CD4-positive, alpha-beta memory T cell (primary cell): ENCODE measurements around the gene ABHD6. TPM values are rescaled to one million over a fixed set of nuclear protein-coding genes. Genes with fewer than 3 reads are reported as not detected.

Source experiments
- CTCF ChIA-PET: fragments of 350-600 bp; sonication (Branson Sonifier 250); formaldehyde crosslinking; loops from one replicate; lab custom pipeline; 2021; ENCODE audit warnings: inconsistent platforms; ENCODE audit not compliant: partially characterized antibody; lab: Charles Lee
- POLR2A ChIA-PET: fragments of 350-600 bp; sonication (Branson Sonifier 250); formaldehyde crosslinking; loops from one replicate; lab custom pipeline; 2021; ENCODE audit not compliant: partially characterized antibody; lab: Charles Lee
- DNase-seq, 5 donors: peaks; one replicate each; pipeline versions ENCODE4 v3.0.0 to v3.0.0-alpha.2; 2020 to 2022; ENCODE audit warnings: mixed read lengths in 1 of 5
- H3K27ac ChIP-seq: one replicate; pipeline ENCODE4 v1.7.0; 2013; ENCODE audit warnings: low read depth, low read length
- H3K27me3 ChIP-seq: 2 replicates; pipeline ENCODE4 v1.7.0; 2013; ENCODE audit warnings: mild to moderate bottlenecking, low read length, moderate library complexity; ENCODE audit not compliant: insufficient read depth
- H3K36me3 ChIP-seq: 2 replicates; pipeline ENCODE4 v1.7.0; 2013; ENCODE audit warnings: mild to moderate bottlenecking, low read length, moderate library complexity; ENCODE audit not compliant: insufficient read depth
- H3K4me1 ChIP-seq: 2 replicates; pipeline ENCODE4 v1.7.0; 2013; ENCODE audit warnings: mild to moderate bottlenecking, low read length, moderate library complexity; ENCODE audit not compliant: insufficient read depth
- H3K4me3 ChIP-seq, 2 donors: one replicate each; pipeline ENCODE4 v1.7.0; 2013; ENCODE audit warnings: low read length in 2 of 2, mild to moderate bottlenecking in 1 of 2
- H3K9me3 ChIP-seq, 2 donors: one replicate each; pipeline ENCODE4 v1.7.0; 2013; ENCODE audit warnings: low read length in 2 of 2, control low read depth in 1 of 2; ENCODE audit not compliant: control insufficient read depth in 1 of 2
- H3K27ac Mint-ChIP-seq, 7 donors: one replicate each; pipeline ENCODE4 v1.8.0; 2020 to 2021; ENCODE audit warnings: mixed read lengths in 7 of 7, mild to moderate bottlenecking in 6 of 7, inconsistent platforms in 3 of 7, moderate library complexity in 3 of 7
- H3K27me3 Mint-ChIP-seq, 2 donors: one replicate each; pipeline ENCODE4 v1.8.0; 2020 to 2021; ENCODE audit warnings: mixed read lengths in 2 of 2
- H3K36me3 Mint-ChIP-seq, 2 donors: one replicate each; pipeline ENCODE4 v1.8.0; 2020 to 2021; ENCODE audit warnings: mixed read lengths in 2 of 2, inconsistent platforms in 1 of 2, mild to moderate bottlenecking in 1 of 2
- H3K4me1 Mint-ChIP-seq, 4 donors: one replicate each; pipeline ENCODE4 v1.8.0; 2020 to 2021; ENCODE audit warnings: mixed read lengths in 4 of 4, mild to moderate bottlenecking in 1 of 4
- H3K4me3 Mint-ChIP-seq, 8 donors: one replicate each; pipeline ENCODE4 v1.8.0; 2020 to 2021; ENCODE audit warnings: mixed read lengths in 8 of 8, mild to moderate bottlenecking in 7 of 8, moderate library complexity in 6 of 8, inconsistent platforms in 3 of 8
- H3K9me3 Mint-ChIP-seq, 8 donors: one replicate each; pipeline ENCODE4 v1.8.0; 2020 to 2021; ENCODE audit warnings: mixed read lengths in 8 of 8, mild to moderate bottlenecking in 5 of 8, inconsistent platforms in 3 of 8, moderate library complexity in 1 of 8
- intact Hi-C: fragments of 100-400 bp; cut with micrococcal nuclease; formaldehyde crosslinking; loops from one replicate; pipeline ENCODE4 v1.15.1; 2023
- polyA plus RNA-seq, 2 donors: library from polyadenylated mRNA; unstranded; fragments of 300-500 nt; fragmentation: Illumina TruSeq; gene quantifications; one replicate each; pipeline ENCODE4 v1.2.3, GENCODE V29; 2021
- total RNA-seq, 2 experiments: library from RNA; stranded (reverse); gene quantifications; one replicate each; pipeline ENCODE4 v1.2.3, GENCODE V29; 2021

The ABHD6 gene
- total and polyA plus RNA-seq, 4 experiments from 2014 or later, result 4.7 to 8.2 (median 6.2) TPM

DNA sequence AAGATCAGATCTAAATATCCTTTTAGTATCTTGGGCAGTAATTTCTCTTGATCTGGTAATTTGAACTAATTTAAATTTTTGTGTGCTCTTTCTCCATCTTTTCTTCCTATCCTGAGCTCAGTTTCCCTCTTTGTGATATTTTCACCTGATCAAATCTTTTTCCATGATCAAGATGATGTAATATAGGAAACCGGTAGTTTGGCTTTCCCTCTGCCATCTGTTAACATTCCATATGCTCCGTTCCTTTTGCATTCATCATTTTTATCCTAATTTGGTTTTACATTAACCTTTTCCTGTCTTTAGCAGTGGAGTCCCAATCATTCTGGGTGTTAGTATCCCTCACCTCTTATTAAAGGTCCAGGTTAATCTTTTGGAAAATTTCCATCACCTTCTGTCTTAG, 5.9 kb upstream of the ABHD6 start:
- Histone ChIP-seq H3K4me3 (no peak overlapping the region), H3K27me3 (peaks cover 8% of the 10 kb centered on the region), H3K36me3 (no peaks in the 10 kb centered on the region), H3K27ac (no peak overlapping the region), H3K9me3 (no peaks in the 10 kb centered on the region), H3K4me1 (peaks cover 2% of the 10 kb centered on the region)
- no peak for DNase-seq
- ChIA-PET CTCF (interaction anchor here (1.7 kb wide), 1 partner anchor 53 kb away, joined by 3 read pairs; no protein-coding TSS in a partner anchor), POLR2A (no interaction called here)
- Mint-ChIP-seq H3K27me3 (peaks cover 14 to 18% of the 10 kb centered on the region in 2 donors), H3K9me3 (no peaks in the 10 kb centered on the region), H3K36me3 (peaks cover 0 to 2% of the 10 kb centered on the region in 2 donors), H3K4me1 (peaks cover 2 to 6% (median 3%) of the 10 kb centered on the region in 4 donors), H3K4me3 (no peak overlapping the region), H3K27ac (no peak overlapping the region)
- intact Hi-C loops, result loop anchor here (10.0 kb wide), 1 partner anchor 1007 kb away; the partner anchor contains the start of gene APPL1

GRCh38 chr3:58234516-58234931, 3.1 kb upstream of the ABHD6 start:
- H3K27me3 Mint-ChIP-seq, result peaks cover 11 to 15% of the 10 kb centered on the region in 2 donors
- intact Hi-C loops, result loop anchor here (10.0 kb wide), 1 partner anchor 1010 kb away; the partner anchor contains the start of gene APPL1
- no peak overlapping the region for H3K4me3 Mint-ChIP-seq

GRCh38 chr3:58235970-58236369, 1.6 kb upstream of the ABHD6 start:
- peaks cover 6 to 12% of the 10 kb centered on the region in 2 donors for H3K27me3 Mint-ChIP-seq
- H3K36me3 Mint-ChIP-seq, result peaks cover 0 to 6% of the 10 kb centered on the region in 2 donors
- ChIA-PET POLR2A (no interaction called here), CTCF (no interaction called here)
- H3K9me3 Mint-ChIP-seq, result peaks cover 0 to 1% (median 0%) of the 10 kb centered on the region in 8 donors
- H3K27me3 ChIP-seq, result peaks cover 4% of the 10 kb centered on the region
- H3K4me3 Mint-ChIP-seq, result peak overlapping the region in 6 of 8 donors; percentile 31 to 94 (median 81)
- DNase-seq, result no peak
- H3K27ac ChIP-seq, result no peak overlapping the region
- H3K4me1 ChIP-seq, result peaks cover 12% of the 10 kb centered on the region
- H3K4me1 Mint-ChIP-seq, result peaks cover 5 to 21% (median 12%) of the 10 kb centered on the region in 4 donors
- H3K27ac Mint-ChIP-seq, result peak overlapping the region in 3 of 7 donors; percentile 55 to 90 (median 78)
- no peaks in the 10 kb centered on the region for H3K36me3 ChIP-seq
- H3K9me3 ChIP-seq, result no peaks in the 10 kb centered on the region
- H3K4me3 ChIP-seq, result no peak overlapping the region
- intact Hi-C loops, result loop anchor here (5.0 to 10.0 kb wide), 3 partner anchors 96 to 1434 kb away; partner anchors contain the start of genes APPL1, ARHGEF3 and PXK

More at GRCh38 chr3:58234516-58234931, 3.1 kb upstream of the ABHD6 start:
- no peaks in the 10 kb centered on the region for H3K36me3 ChIP-seq
- no peak overlapping the region for H3K4me3 ChIP-seq
- peaks cover 0 to 6% of the 10 kb centered on the region in 2 donors for H3K36me3 Mint-ChIP-seq
- no peaks in the 10 kb centered on the region for H3K9me3 ChIP-seq
- peak overlapping the region in 1 of 7 donors; percentile 0 for H3K27ac Mint-ChIP-seq
- H3K9me3 Mint-ChIP-seq, result peaks cover 0 to 1% (median 0%) of the 10 kb centered on the region in 8 donors
- ChIA-PET POLR2A (interaction anchor here (0.9 kb wide), 1 partner anchor 71 kb away, joined by 3 read pairs; the partner anchor contains the start of genes HTD2 and RPP14), CTCF (interaction anchor here (1.1 to 1.2 kb wide), 2 partner anchors 15 to 68 kb away, joined by 3 to 4 read pairs; no protein-coding TSS in a partner anchor)
- H3K4me1 ChIP-seq, result peaks cover 12% of the 10 kb centered on the region
- H3K27ac ChIP-seq, result no peak overlapping the region
- peaks cover 8% of the 10 kb centered on the region for H3K27me3 ChIP-seq
- peaks cover 5 to 21% (median 12%) of the 10 kb centered on the region in 4 donors for H3K4me1 Mint-ChIP-seq
- DNase-seq, result no peak

DNA sequence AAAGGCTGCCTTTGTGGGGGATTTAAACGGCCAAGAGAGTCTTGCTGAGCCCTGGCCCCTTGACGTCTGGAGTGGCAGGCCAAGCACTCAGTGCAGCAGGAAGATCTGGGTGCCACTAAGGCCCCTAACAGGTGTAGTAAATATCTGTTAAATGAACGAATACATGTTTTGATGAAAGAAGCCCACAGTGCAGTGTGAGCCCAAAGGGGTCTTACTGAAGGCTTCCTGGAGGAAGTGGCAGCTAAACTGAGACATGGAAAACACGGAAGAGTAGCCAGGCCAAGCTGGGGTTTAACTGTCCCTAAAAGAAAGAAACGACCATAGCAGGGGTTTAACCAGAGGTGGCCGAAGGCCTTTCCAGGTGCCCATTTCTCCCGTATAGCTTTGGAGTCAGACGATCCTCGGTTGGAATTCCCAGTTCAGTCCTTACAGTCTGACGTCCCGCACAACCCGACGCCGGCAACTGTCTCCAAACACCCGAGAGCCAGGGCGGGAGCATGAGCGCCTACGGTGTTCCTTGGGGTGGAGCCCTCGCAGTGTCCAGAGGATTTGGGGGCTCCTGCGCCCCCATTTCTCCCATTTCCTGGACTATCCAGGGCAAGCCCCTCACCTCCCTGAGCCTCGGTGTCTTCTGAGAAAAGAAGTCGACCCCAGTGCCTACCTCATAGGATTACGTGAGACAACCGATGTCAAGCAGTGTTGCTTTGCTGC, 910 bp upstream of the ABHD6 start:
- H3K4me1 Mint-ChIP-seq, result peaks cover 7 to 21% (median 12%) of the 10 kb centered on the region in 4 donors
- Histone ChIP-seq H3K9me3 (no peaks in the 10 kb centered on the region), H3K27ac (peak overlapping the region; percentile 62), H3K36me3 (no peaks in the 10 kb centered on the region), H3K27me3 (no peaks in the 10 kb centered on the region), H3K4me3 (peak overlapping the region; percentile 58), H3K4me1 (peaks cover 12% of the 10 kb centered on the region)
- H3K36me3 Mint-ChIP-seq, result peaks cover 0 to 6% of the 10 kb centered on the region in 2 donors
- peaks cover 3 to 6% of the 10 kb centered on the region in 2 donors for H3K27me3 Mint-ChIP-seq
- DNase-seq, result peak in 1 of 5 donors; percentile 6
- peak overlapping the region; percentile 88 to 94 (median 90) for H3K4me3 Mint-ChIP-seq
- H3K9me3 Mint-ChIP-seq, result peaks cover 0 to 1% (median 0%) of the 10 kb centered on the region in 8 donors
- ChIA-PET CTCF (no interaction called here), POLR2A (interaction anchor here (0.5 kb wide), 1 partner anchor 20 kb away, joined by 3 read pairs; no protein-coding TSS in a partner anchor)
- intact Hi-C loops, result loop anchor here (1.0 to 10.0 kb wide), 7 partner anchors 19 to 1434 kb away; partner anchors contain the start of genes APPL1, ARHGEF3, HTD2 and PXK
- H3K27ac Mint-ChIP-seq, result peak overlapping the region; percentile 78 to 92 (median 91)

DNA sequence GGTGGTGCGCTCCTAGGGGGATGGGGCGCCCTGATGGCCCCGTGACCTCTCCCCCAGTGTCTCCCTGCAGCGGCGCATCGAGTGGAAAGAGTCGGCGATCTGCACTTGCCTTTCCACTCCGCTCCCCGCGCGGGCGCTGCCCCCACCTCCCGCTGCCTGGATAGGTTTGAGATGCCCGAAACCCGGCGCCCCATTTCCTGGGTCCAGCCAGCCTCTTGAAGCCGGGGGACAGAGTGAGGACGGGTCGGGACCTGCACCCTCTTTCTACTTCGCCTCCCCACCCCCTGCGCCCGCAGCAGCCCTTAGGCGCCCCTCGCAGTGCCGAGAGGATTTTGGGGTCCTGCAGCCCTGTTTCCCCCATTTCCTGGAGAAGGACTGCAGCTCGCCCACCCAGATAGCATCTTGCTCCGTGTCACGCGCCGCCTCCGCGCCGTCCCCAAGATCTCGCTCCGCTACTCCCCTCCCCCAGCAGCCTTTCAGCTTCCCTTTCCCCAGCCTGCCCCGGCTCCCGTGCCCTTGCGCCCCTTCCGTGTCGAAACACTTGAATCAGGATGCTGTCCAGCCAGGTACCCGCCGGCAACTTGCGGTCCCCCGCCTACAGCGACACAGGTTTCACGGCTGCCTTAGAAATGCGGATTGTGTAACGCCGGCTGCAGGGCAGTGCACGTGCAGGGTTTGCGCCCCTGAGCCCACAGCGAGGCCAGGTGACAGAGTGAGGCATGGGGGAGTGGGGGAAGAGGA, 519 bp downstream of the ABHD6 start:
- Histone ChIP-seq H3K36me3 (no peaks in the 10 kb centered on the region), H3K27me3 (no peaks in the 10 kb centered on the region), H3K4me1 (peaks cover 12% of the 10 kb centered on the region), H3K4me3 (peak overlapping the region; percentile 49 to 58), H3K27ac (peak overlapping the region; percentile 49), H3K9me3 (no peaks in the 10 kb centered on the region)
- ChIA-PET CTCF (interaction anchor here (0.9 to 3.7 kb wide), 2 partner anchors 69 to 177 kb away, joined by 3 to 40 read pairs; partner anchors contain the start of genes HTD2 and RPP14), POLR2A (interaction anchor here (0.7 to 2.5 kb wide), 6 partner anchors 12 to 177 kb away, joined by 3 to 23 read pairs (median 4); partner anchors contain the start of genes HTD2 and RPP14)
- Mint-ChIP-seq H3K4me1 (peaks cover 7 to 21% (median 12%) of the 10 kb centered on the region in 4 donors), H3K27me3 (peaks cover 1 to 2% of the 10 kb centered on the region in 2 donors), H3K9me3 (peaks cover 0 to 1% (median 0%) of the 10 kb centered on the region in 8 donors), H3K4me3 (peak overlapping the region; percentile 88 to 96 (median 91)), H3K36me3 (peaks cover 0 to 6% of the 10 kb centered on the region in 2 donors), H3K27ac (peak overlapping the region; percentile 9 to 89 (median 87))
- peak; percentile 19 to 78 (median 31) for DNase-seq
- intact Hi-C loops, result loop anchor here (1.0 to 10.0 kb wide), 8 partner anchors 21 to 1436 kb away; partner anchors contain the start of genes APPL1, ARHGEF3, HTD2 and PXK

DNA sequence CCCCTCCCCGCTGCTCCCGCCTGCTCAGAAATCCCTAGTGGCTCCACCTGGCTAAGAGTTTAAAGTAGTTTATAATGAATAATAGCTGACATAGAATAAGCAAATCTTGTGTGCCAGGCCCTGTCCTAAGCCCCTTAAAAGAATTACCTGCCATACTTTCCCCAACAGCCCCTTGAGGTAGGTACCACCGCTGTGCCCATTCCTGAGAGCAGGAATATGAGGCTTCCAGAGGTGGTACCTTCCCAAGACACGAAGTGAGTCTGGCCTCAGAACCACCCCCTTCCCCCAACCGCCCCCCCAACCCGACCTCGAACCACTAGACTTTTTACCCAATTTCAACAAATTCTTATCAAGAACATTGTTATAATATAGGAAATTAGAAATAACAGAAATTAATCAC, 1.2 kb downstream of the ABHD6 start:
- Mint-ChIP-seq H3K9me3 (peaks cover 0 to 1% (median 0%) of the 10 kb centered on the region in 8 donors), H3K27ac (peak overlapping the region in 1 of 7 donors; percentile 88), H3K4me3 (peak overlapping the region; percentile 88 to 96 (median 91)), H3K4me1 (peaks cover 7 to 21% (median 13%) of the 10 kb centered on the region in 4 donors), H3K27me3 (peaks cover 1 to 2% of the 10 kb centered on the region in 2 donors), H3K36me3 (peaks cover 0 to 6% of the 10 kb centered on the region in 2 donors)
- Histone ChIP-seq H3K4me1 (peaks cover 12% of the 10 kb centered on the region), H3K36me3 (no peaks in the 10 kb centered on the region), H3K9me3 (no peaks in the 10 kb centered on the region), H3K27ac (no peak overlapping the region), H3K4me3 (peak overlapping the region in 1 of 2 donors; percentile 58), H3K27me3 (no peaks in the 10 kb centered on the region)
- no peak for DNase-seq
- intact Hi-C loops, result loop anchor here (2.0 to 10.0 kb wide), 4 partner anchors 93 to 1437 kb away; partner anchors contain the start of genes APPL1, ARHGEF3 and PXK
- CTCF ChIA-PET, result interaction anchor here (0.6 to 3.7 kb wide), 3 partner anchors 22 to 670 kb away, joined by 3 to 40 read pairs (median 8); partner anchors contain the start of genes HTD2 and RPP14
- POLR2A ChIA-PET, result interaction anchor here (1.0 to 2.5 kb wide), 3 partner anchors 11 to 68 kb away, joined by 3 to 23 read pairs (median 5); partner anchors contain the start of genes HTD2 and RPP14
